Ishikawa (cell line): ENCODE measurements around the gene EPB41.

Experiments
- CEBPB ChIP-seq: IDR thresholded peaks from 2 replicates; pipeline ENCODE4 v1.6.1; 2012
- EP300 ChIP-seq: IDR thresholded peaks from 2 replicates; pipeline ENCODE4 v1.6.1; 2012; ENCODE audit warnings: borderline replicate concordance
- NFIC ChIP-seq: IDR thresholded peaks from 2 replicates; pipeline ENCODE4 v1.6.1; 2012
- TAF1 ChIP-seq: IDR thresholded peaks from 2 replicates; pipeline ENCODE4 v1.6.1; 2012; ENCODE audit warnings: low read depth, mild to moderate bottlenecking
- TEAD4 ChIP-seq: IDR thresholded peaks from 2 replicates; pipeline ENCODE4 v1.6.1; 2012
- YY1 ChIP-seq: IDR thresholded peaks from 2 replicates; pipeline ENCODE4 v1.6.1; 2012; ENCODE audit warnings: low read depth
- ZBTB7A ChIP-seq: IDR thresholded peaks from 2 replicates; pipeline ENCODE4 v1.6.1; 2012; ENCODE audit warnings: low read depth
- TF ChIP-seq, protein P1 (sequence below): IDR thresholded peaks from 2 replicates; pipeline ENCODE4 v1.6.1; 2012; ENCODE audit warnings: low read depth, mild to moderate bottlenecking

DNA sequence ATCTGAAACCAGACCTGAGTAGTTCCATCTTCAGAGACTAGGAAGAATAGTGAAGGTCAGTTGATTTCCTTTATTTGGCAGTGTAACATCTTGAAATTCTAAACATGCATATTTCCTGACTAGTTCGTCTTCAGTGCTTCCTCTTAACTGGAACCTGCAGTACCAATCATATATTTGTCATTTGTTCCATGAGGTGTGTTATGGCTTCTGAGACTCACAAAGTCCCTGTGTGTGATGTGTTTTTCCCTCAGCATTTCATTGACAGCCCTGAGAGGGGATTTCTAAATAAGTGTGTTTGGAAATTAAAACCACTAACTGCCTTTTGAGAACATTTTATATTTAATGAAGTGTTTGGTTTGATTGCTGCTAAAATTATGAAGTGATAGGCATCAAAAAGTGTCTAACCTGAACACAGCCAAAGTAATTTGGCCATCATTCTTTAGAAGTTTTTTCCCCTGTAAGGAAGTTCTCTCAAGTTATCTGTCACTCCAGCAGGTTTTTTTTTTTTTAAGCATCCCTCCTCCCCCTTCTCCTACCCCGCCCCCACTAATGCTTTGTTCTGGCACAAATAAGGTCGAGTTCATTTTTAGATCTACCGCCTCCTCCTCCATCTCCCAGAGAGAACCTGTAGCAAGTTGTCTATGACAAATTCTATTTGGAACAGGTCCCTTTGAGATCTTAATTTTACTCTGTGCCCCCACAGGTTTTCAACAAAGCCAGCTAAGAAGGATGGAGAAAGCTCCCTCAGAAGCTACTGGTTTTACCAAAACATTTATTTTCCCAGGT, 148.0 kb downstream of the EPB41 start:
- TF ChIP-seq, protein P1, sequence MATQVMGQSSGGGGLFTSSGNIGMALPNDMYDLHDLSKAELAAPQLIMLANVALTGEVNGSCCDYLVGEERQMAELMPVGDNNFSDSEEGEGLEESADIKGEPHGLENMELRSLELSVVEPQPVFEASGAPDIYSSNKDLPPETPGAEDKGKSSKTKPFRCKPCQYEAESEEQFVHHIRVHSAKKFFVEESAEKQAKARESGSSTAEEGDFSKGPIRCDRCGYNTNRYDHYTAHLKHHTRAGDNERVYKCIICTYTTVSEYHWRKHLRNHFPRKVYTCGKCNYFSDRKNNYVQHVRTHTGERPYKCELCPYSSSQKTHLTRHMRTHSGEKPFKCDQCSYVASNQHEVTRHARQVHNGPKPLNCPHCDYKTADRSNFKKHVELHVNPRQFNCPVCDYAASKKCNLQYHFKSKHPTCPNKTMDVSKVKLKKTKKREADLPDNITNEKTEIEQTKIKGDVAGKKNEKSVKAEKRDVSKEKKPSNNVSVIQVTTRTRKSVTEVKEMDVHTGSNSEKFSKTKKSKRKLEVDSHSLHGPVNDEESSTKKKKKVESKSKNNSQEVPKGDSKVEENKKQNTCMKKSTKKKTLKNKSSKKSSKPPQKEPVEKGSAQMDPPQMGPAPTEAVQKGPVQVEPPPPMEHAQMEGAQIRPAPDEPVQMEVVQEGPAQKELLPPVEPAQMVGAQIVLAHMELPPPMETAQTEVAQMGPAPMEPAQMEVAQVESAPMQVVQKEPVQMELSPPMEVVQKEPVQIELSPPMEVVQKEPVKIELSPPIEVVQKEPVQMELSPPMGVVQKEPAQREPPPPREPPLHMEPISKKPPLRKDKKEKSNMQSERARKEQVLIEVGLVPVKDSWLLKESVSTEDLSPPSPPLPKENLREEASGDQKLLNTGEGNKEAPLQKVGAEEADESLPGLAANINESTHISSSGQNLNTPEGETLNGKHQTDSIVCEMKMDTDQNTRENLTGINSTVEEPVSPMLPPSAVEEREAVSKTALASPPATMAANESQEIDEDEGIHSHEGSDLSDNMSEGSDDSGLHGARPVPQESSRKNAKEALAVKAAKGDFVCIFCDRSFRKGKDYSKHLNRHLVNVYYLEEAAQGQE = no peak
- TF ChIP-seq TEAD4 (no peak), NFIC (no peak), EP300 (no peak), TAF1 (no peak), CEBPB (no peak), ZBTB7A (no peak), YY1 (no peak)
